HEK293 (cell line): ENCODE data around the gene PDLIM4.

Source experiments
- CTCF ChIA-PET: fragments of 350-600 bp; formaldehyde crosslinking; extraction: SDS; loops from one replicate; lab custom pipeline; 2021; ENCODE audit warnings: antibody characterized with exemption; lab: Yijun Ruan, JAX
- POLR2A ChIA-PET: fragments of 300-600 bp; formaldehyde crosslinking; extraction: SDS; loops from one replicate; lab custom pipeline; 2020; ENCODE audit warnings: antibody characterized with exemption, inconsistent platforms; lab: Yijun Ruan, JAX
- H3K27ac ChIP-seq: fragments of 200-500 bp; sonication (Bioruptor generic); 2 replicates; pipeline ENCODE4 v1.5.1; 2014; ENCODE audit warnings: low read depth, low read length, control low read depth, inconsistent platforms; ENCODE audit errors: extremely low read depth
- H3K36me3 ChIP-seq, 2 experiments: fragments of 200-500 bp in 1 of 2; sonication (Bioruptor generic) in 1 of 2; 1 replicate in 1 of 2; 2 replicates in 1 of 2; pipeline ENCODE4 v1.5.1; 2014 to 2017; ENCODE audit warnings: inconsistent platforms in 2 of 2, low read length in 2 of 2; ENCODE audit not compliant: control insufficient read depth in 2 of 2, insufficient read depth in 1 of 2
- H3K4me1 ChIP-seq: fragments of 200-500 bp; sonication (Bioruptor generic); 2 replicates; pipeline ENCODE4 v1.5.1; 2014; ENCODE audit warnings: mild to moderate bottlenecking, low read length, inconsistent platforms; ENCODE audit not compliant: control insufficient read depth, insufficient read depth
- H3K4me3 ChIP-seq: 2 replicates; pipeline ENCODE4 v1.5.1; 2011; ENCODE audit warnings: low read depth, mild to moderate bottlenecking, control low read depth, low read length, moderate library complexity
- H3K9me3 ChIP-seq: fragments of 200-500 bp; sonication (Bioruptor generic); 2 replicates; pipeline ENCODE4 v1.5.1; 2014; ENCODE audit warnings: low read depth, low read length, inconsistent platforms; ENCODE audit not compliant: control insufficient read depth, insufficient read depth
- MZF1 ChIP-seq: fragments of 450-650 bp; formaldehyde crosslinking; IDR thresholded peaks from 2 replicates; pipeline ENCODE4 v1.5.1; 2017; ENCODE audit warnings: missing biosample characterization, missing genetic modification characterization, borderline replicate concordance
- RBAK ChIP-seq: fragments of 450-650 bp; formaldehyde crosslinking; IDR thresholded peaks from 2 replicates; pipeline ENCODE4 v1.5.1; 2016; ENCODE audit warnings: missing biosample characterization, missing genetic modification characterization
- REPIN1 ChIP-seq: fragments of 450-650 bp; formaldehyde crosslinking; IDR thresholded peaks from 2 replicates; pipeline ENCODE4 v1.5.1; 2017; ENCODE audit warnings: missing biosample characterization, missing genetic modification characterization, low read depth
- SALL2 ChIP-seq: fragments of 450-650 bp; formaldehyde crosslinking; IDR thresholded peaks from 2 replicates; pipeline ENCODE4 v1.5.0; 2017; ENCODE audit warnings: missing biosample characterization, mild to moderate bottlenecking, missing genetic modification characterization, borderline replicate concordance
- ZBTB26 ChIP-seq: fragments of 450-650 bp; formaldehyde crosslinking; optimal IDR thresholded peaks from 2 replicates; pipeline ENCODE3; 2016; ENCODE audit warnings: missing biosample characterization, mild to moderate bottlenecking, missing genetic modification characterization
- ZIC2 ChIP-seq: fragments of 450-650 bp; formaldehyde crosslinking; IDR thresholded peaks from 2 replicates; pipeline ENCODE4 v1.5.1; 2016; ENCODE audit warnings: missing biosample characterization, missing genetic modification characterization
- ZNF19 ChIP-seq: fragments of 450-650 bp; formaldehyde crosslinking; IDR thresholded peaks from 2 replicates; pipeline ENCODE4; 2016; ENCODE audit warnings: missing biosample characterization, missing genetic modification characterization, low read depth
- ZNF366 ChIP-seq: fragments of 450-650 bp; formaldehyde crosslinking; conservative IDR thresholded peaks from 2 replicates; pipeline ENCODE4 v1.5.1; 2016; ENCODE audit warnings: missing biosample characterization, missing genetic modification characterization
- ZNF473 ChIP-seq: fragments of 450-650 bp; formaldehyde crosslinking; IDR thresholded peaks from 2 replicates; pipeline ENCODE4 v1.5.1; 2017; ENCODE audit warnings: missing biosample characterization, missing genetic modification characterization
- ZNF513 ChIP-seq: fragments of 450-650 bp; IDR thresholded peaks from 2 replicates; pipeline ENCODE4 v1.5.1; 2018; ENCODE audit warnings: missing biosample characterization, missing genetic modification characterization
- ZNF558 ChIP-seq: fragments of 450-650 bp; formaldehyde crosslinking; IDR thresholded peaks from 2 replicates; pipeline ENCODE4 v1.5.1; 2016; ENCODE audit warnings: missing biosample characterization, missing genetic modification characterization
- ZNF639 ChIP-seq: fragments of 450-650 bp; formaldehyde crosslinking; IDR thresholded peaks from 2 replicates; pipeline ENCODE4 v1.5.1; 2016; ENCODE audit warnings: missing biosample characterization, missing genetic modification characterization
- ZNF660 ChIP-seq: fragments of 450-650 bp; IDR thresholded peaks from 2 replicates; pipeline ENCODE4 v1.5.1; 2018; ENCODE audit warnings: missing biosample characterization, mild to moderate bottlenecking, missing genetic modification characterization
- ZNF837 ChIP-seq: fragments of 450-650 bp; formaldehyde crosslinking; IDR thresholded peaks from 2 replicates; pipeline ENCODE4 v1.5.1; 2016; ENCODE audit warnings: missing biosample characterization, missing genetic modification characterization

PDLIM4 gene

GRCh38 chr5:132279801-132280200, 22.3 kb downstream of the PDLIM4 start (continued):
- no peak for TF ChIP-seq ZNF639 (tag by site-specific recombination)
- no peak for TF ChIP-seq ZNF473

- no peaks in the 10 kb centered on the region for H3K36me3 ChIP-seq
- H3K4me3 ChIP-seq: no peak overlapping the region
- ChIA-PET CTCF (interaction anchor here (0.7 to 2.6 kb wide), 6 partner anchors 7 to 224 kb away, joined by 4 to 9 read pairs (median 4); no protein-coding TSS in a partner anchor), POLR2A (interaction anchor here (0.7 to 1.4 kb wide), 2 partner anchors 13 to 85 kb away, joined by 7 read pairs; partner anchors contain the start of gene SLC22A4)
- TF ChIP-seq SALL2 (tag by site-specific recombination): no peak
- TF ChIP-seq ZNF366 (tag by site-specific recombination): peak; percentile 44; the same call in 1 of the 2 replicates
- peak; percentile 85 for TF ChIP-seq ZNF513
- no peak for TF ChIP-seq MZF1
- no peak for TF ChIP-seq ZNF837 (tag by site-specific recombination)
- no peaks in the 10 kb centered on the region for H3K9me3 ChIP-seq
- H3K4me1 ChIP-seq: no peaks in the 10 kb centered on the region
- H3K27ac ChIP-seq: no peak overlapping the region
Observed at GRCh38 chr5:132280371-132281240, 23.1 kb downstream of the PDLIM4 start.

GRCh38 chr5:132281856-132282614, 24.5 kb downstream of the PDLIM4 start:
- no peaks in the 10 kb centered on the region for H3K4me1 ChIP-seq
- CTCF ChIA-PET: interaction anchor here (0.6 to 2.4 kb wide), 6 partner anchors 9 to 694 kb away, joined by 3 to 9 read pairs (median 4); partner anchors contain the start of gene SLC22A4
- no peaks in the 10 kb centered on the region for H3K36me3 ChIP-seq
- no peak for TF ChIP-seq ZNF19 (tag by site-specific recombination)
- TF ChIP-seq REPIN1 (tag by site-specific recombination): no peak
- no peak for TF ChIP-seq ZBTB26
- no peak for TF ChIP-seq RBAK (tag by site-specific recombination)
- TF ChIP-seq, all 188 proteins: peak for 0
- H3K9me3 ChIP-seq: no peaks in the 10 kb centered on the region
- H3K4me3 ChIP-seq: no peak overlapping the region
- H3K27ac ChIP-seq: no peak overlapping the region
- POLR2A ChIA-PET: interaction anchor here (1.4 to 1.5 kb wide), 2 partner anchors 12 kb away, joined by 5 to 7 read pairs; partner anchors contain the start of gene SLC22A4

- TF ChIP-seq ZIC2 (tag by site-specific recombination) (peak; percentile 36; the same call in 1 of the 2 replicates), ZNF660 (tag by site-specific recombination) (peak; percentile 47; the same call in 1 of the 2 replicates), ZNF558 (tag by site-specific recombination) (no peak)
- ChIA-PET POLR2A (interaction anchor here (1.5 kb wide), 1 partner anchor 10 kb away, joined by 5 read pairs; the partner anchor contains the start of gene SLC22A4), CTCF (interaction anchor here (0.8 kb wide), 1 partner anchor 222 kb away, joined by 3 read pairs; no protein-coding TSS in a partner anchor)
- Histone ChIP-seq H3K36me3 (no peaks in the 10 kb centered on the region), H3K27ac (no peak overlapping the region), H3K4me3 (no peak overlapping the region), H3K4me1 (no peaks in the 10 kb centered on the region), H3K9me3 (no peaks in the 10 kb centered on the region)
Observed at GRCh38 chr5:132283423-132284043, 26.0 kb downstream of the PDLIM4 start.
